HepG2 (cell line): ENCODE data around the gene C12orf56. TPM values are rescaled to one million over a fixed set of nuclear protein-coding genes. Genes with fewer than 3 reads are reported as not detected.
A peak's percentile ranks its signal among the peaks of the same experiment; 100 is the strongest.

Source experiments
- ATAC-seq: fragments of 200-7000 bp; cut with Tn5 transposase; 3 replicates; pipeline ENCODE4 v1.9.1; 2020; ENCODE audit warnings: mild to moderate bottlenecking, moderate library complexity
- BruUV-seq: library from RNA; stranded (reverse); fragments of 400-500 nt; replicated peaks from 2 replicates; lab custom pipeline; 2021; lab: Mats Ljungman, UMichigan
- CTCF ChIA-PET: fragments of 300-600 bp; formaldehyde crosslinking; extraction: SDS; loops from one replicate; lab custom pipeline; 2021; ENCODE audit warnings: low total read pairs, inconsistent platforms, low intra/inter-chr PET ratio; lab: Yijun Ruan, JAX
- POLR2A ChIA-PET: fragments of 350-600 bp; sonication (Branson Sonifier 250); formaldehyde crosslinking; loops from one replicate; lab custom pipeline; 2020; ENCODE audit warnings: antibody characterized with exemption, inconsistent platforms; lab: Yijun Ruan, JAX
- DNase-seq: peaks from one replicate; pipeline ENCODE4 v3.0.0-alpha.2; 2015; ENCODE audit warnings: low spot score
- FAIRE-seq: peaks from 3 replicates; lab custom pipeline; 2011; peaks lifted over from hg19 to GRCh38; lab: Jason Lieb, UNC
- H2AFZ ChIP-seq: one replicate; pipeline ENCODE4 v1.6.1; 2011; ENCODE audit warnings: low read length, inconsistent platforms
- H3K27ac ChIP-seq: fragments of 300-600 bp; 3 replicates; pipeline ENCODE4 v1.8.0; 2011; ENCODE audit warnings: mixed run types, mild to moderate bottlenecking, mixed read lengths, low read length, inconsistent platforms; ENCODE audit not compliant: insufficient read depth; ENCODE audit errors: extremely low read length
- H3K27me3 ChIP-seq, 2 experiments: fragments of 200-600 bp in 1 of 2; 2 replicates in 1 of 2; 3 replicates in 1 of 2; pipeline versions ENCODE4 v1.6.0 to v1.8.0; 2011; ENCODE audit warnings: low read length in 2 of 2, mild to moderate bottlenecking in 2 of 2, moderate library complexity in 2 of 2, inconsistent platforms in 1 of 2; ENCODE audit not compliant: insufficient read depth in 2 of 2, control insufficient read depth in 1 of 2
- H3K36me3 ChIP-seq, 2 experiments: fragments of 200-600 bp in 1 of 2; replicated peaks in 1 of 2; 2 replicates in 1 of 2; 3 replicates in 1 of 2; pipeline versions ENCODE4 v1.5.1 to v1.8.0; 2011; ENCODE audit warnings: low read length in 2 of 2, inconsistent platforms in 1 of 2; ENCODE audit not compliant: insufficient read depth in 2 of 2, control insufficient read depth in 1 of 2
- H3K4me1 ChIP-seq: 2 replicates; pipeline ENCODE4 v1.5.1; 2012; ENCODE audit warnings: low read length, inconsistent platforms; ENCODE audit not compliant: insufficient read depth
- H3K4me2 ChIP-seq: 2 replicates; pipeline ENCODE4 v1.6.0; 2011; ENCODE audit warnings: low read depth, low read length, inconsistent platforms
- H3K4me3 ChIP-seq, 3 experiments: fragments of 200-600 bp in 1 of 3; sonication (generic), shearing (Covaris generic) in 1 of 3; replicated peaks in 1 of 3; 2 replicates each; pipeline ENCODE4 v1.5.1; 2011 to 2016; ENCODE audit warnings: low read length in 3 of 3, inconsistent platforms in 2 of 3, low read depth in 2 of 3, mild to moderate bottlenecking in 2 of 3, control low read depth in 1 of 3, mixed read lengths in 1 of 3; ENCODE audit not compliant: insufficient read depth in 1 of 3
- H3K79me2 ChIP-seq: one replicate; pipeline ENCODE4 v1.6.1; 2011; ENCODE audit warnings: low read length, inconsistent platforms; ENCODE audit not compliant: insufficient read depth
- H3K9ac ChIP-seq: 2 replicates; pipeline ENCODE4 v1.6.0; 2011; ENCODE audit warnings: mild to moderate bottlenecking, low read depth, low read length, inconsistent platforms; ENCODE audit not compliant: insufficient read depth
- H3K9me3 ChIP-seq: 2 replicates; pipeline ENCODE4 v1.5.1; 2012; ENCODE audit warnings: mild to moderate bottlenecking, low read length
- H4K20me1 ChIP-seq: 2 replicates; pipeline ENCODE4 v1.6.0; 2011; ENCODE audit warnings: inconsistent platforms, mild to moderate bottlenecking, low read length, moderate library complexity; ENCODE audit not compliant: insufficient read depth
- CTCF ChIP-seq: sonication (generic); formaldehyde crosslinking; IDR thresholded peaks from 2 replicates; pipeline ENCODE4 v1.5.0; 2020; ENCODE audit warnings: mild to moderate bottlenecking, missing genetic modification reagents, moderate library complexity
- HNRNPK ChIP-seq: fragments of 200-400 bp; formaldehyde crosslinking; IDR thresholded peaks from 2 replicates; pipeline ENCODE4 v1.6.1; 2018; ENCODE audit warnings: low read length, low read depth, moderate library complexity, mild to moderate bottlenecking; ENCODE audit not compliant: poor library complexity, severe bottlenecking
- NONO ChIP-seq, 2 experiments: fragments of 450-650 bp in 1 of 2; sonication (generic) in 1 of 2; formaldehyde crosslinking in 1 of 2; IDR thresholded peaks in 1 of 2; conservative IDR thresholded peaks in 1 of 2; 2 replicates each; pipeline versions ENCODE4 v1.6.1 to v1.8.0; 2017 to 2022; ENCODE audit warnings: mild to moderate bottlenecking in 1 of 2, missing genetic modification reagents in 1 of 2, moderate library complexity in 1 of 2
- PHF21A ChIP-seq: sonication (generic); formaldehyde crosslinking; IDR thresholded peaks from 2 replicates; pipeline ENCODE4 v1.5.0; 2020; ENCODE audit warnings: mild to moderate bottlenecking, missing genetic modification reagents
- POLR2A ChIP-seq, 2 experiments: IDR thresholded peaks; 2 replicates each; pipeline ENCODE4 v1.6.1; 2011; ENCODE audit warnings: low read depth in 2 of 2, low read length in 2 of 2, mild to moderate bottlenecking in 1 of 2, moderate library complexity in 1 of 2; ENCODE audit not compliant: insufficient read depth in 1 of 2
- SAP130 ChIP-seq: IDR thresholded peaks from 2 replicates; pipeline ENCODE4 v1.6.1; 2016; ENCODE audit warnings: low read depth
- SMARCC2 ChIP-seq: fragments of 450-650 bp; IDR thresholded peaks from 2 replicates; pipeline ENCODE4 v1.6.1; 2017; ENCODE audit warnings: antibody characterized with exemption, mild to moderate bottlenecking
- SOX13 ChIP-seq, 3 experiments: fragments of 450-650 bp in 1 of 3; sonication (generic) in 1 of 3; formaldehyde crosslinking in 1 of 3; IDR thresholded peaks in 2 of 3; conservative IDR thresholded peaks in 1 of 3; 2 replicates each; pipeline versions ENCODE4 v1.5.0 to v1.6.1; 2016 to 2020; ENCODE audit warnings: antibody characterized with exemption in 1 of 3, mild to moderate bottlenecking in 1 of 3, missing compliant biosample characterization in 1 of 3, missing genetic modification reagents in 1 of 3, moderate library complexity in 1 of 3
- SOX6 ChIP-seq, 2 experiments: fragments of 450-650 bp in 1 of 2; sonication (generic) in 1 of 2; formaldehyde crosslinking in 1 of 2; IDR thresholded peaks; 2 replicates each; pipeline versions ENCODE4 v1.4.0 to v1.6.1; 2017 to 2020; ENCODE audit warnings: antibody characterized with exemption in 1 of 2, mild to moderate bottlenecking in 1 of 2, missing genetic modification reagents in 1 of 2
- STAG1 ChIP-seq: sonication (generic); formaldehyde crosslinking; IDR thresholded peaks from 2 replicates; pipeline ENCODE4 v1.4.0; 2020; ENCODE audit warnings: missing genetic modification reagents
- TCF12 ChIP-seq, 2 experiments: fragments of 450-650 bp in 1 of 2; sonication (generic) in 1 of 2; formaldehyde crosslinking in 1 of 2; IDR thresholded peaks; 2 replicates each; pipeline versions ENCODE4 v1.6.1 to v1.8.0; 2017 to 2022; ENCODE audit warnings: antibody characterized with exemption in 1 of 2, mild to moderate bottlenecking in 1 of 2, missing genetic modification reagents in 1 of 2, moderate library complexity in 1 of 2
- TRAFD1 ChIP-seq: sonication (generic); formaldehyde crosslinking; IDR thresholded peaks from 2 replicates; pipeline ENCODE4 v1.5.1; 2020; ENCODE audit warnings: missing genetic modification reagents, mild to moderate bottlenecking, borderline replicate concordance
- ZNF597 ChIP-seq: sonication (generic); formaldehyde crosslinking; IDR thresholded peaks from 2 replicates; pipeline ENCODE4 v1.5.0; 2020; ENCODE audit warnings: missing genetic modification reagents
- in situ Hi-C: cut with HindIII; loops from 2 replicates; pipeline ENCODE4 v1.10.0; 2017; ENCODE audit warnings: low pct_unique_long_range_greater_than_20kb; ENCODE audit not compliant: extremely low pct_ligation_motif_present
- intact Hi-C: fragments of 100-400 bp; cut with micrococcal nuclease; formaldehyde crosslinking; loops from one replicate; pipeline ENCODE4 v1.10.0; 2022; ENCODE audit not compliant: unreplicated experiment
- polyA plus RNA-seq, 8 experiments: library from polyadenylated mRNA; depleted of rRNA in 3 of 8; stranded (reverse) in 7 of 8; unstranded in 1 of 8; fragments of >200 nt; fragmentation: Illumina TruSeq in 4 of 8; extraction: Trizol in 4 of 8; gene quantifications; 2 replicates each; pipeline versions ENCODE4 v1.2.1 to v1.2.3, GENCODE V29; 2011 to 2016; ENCODE audit warnings: low read depth in 4 of 8, missing spikeins in 1 of 8, mixed read lengths in 1 of 8; ENCODE audit not compliant: insufficient read depth in 1 of 8
- total RNA-seq, 5 experiments: library from RNA; depleted of rRNA; stranded (reverse); fragments of >200 nt; fragmentation: Illumina TruSeq; extraction: Trizol; gene quantifications; 2 replicates each; pipeline ENCODE4 v1.2.3, GENCODE V29; 2016; ENCODE audit warnings: low read depth in 1 of 5

The C12orf56 gene
- total and polyA plus RNA-seq, 2 of the 13 experiments (the other 11 are each of a cell fraction or from before 2014, with no cell fraction given), result 0.07 TPM; not detected in 1

GRCh38 chr12:64237382-64237781, 153.2 kb downstream of the C12orf56 start (continued):
- TF ChIP-seq TCF12 (IDR thresholded peaks at IDR 0.05) (no peak), TCF12 (CRISPR knock-in tag; IDR thresholded peaks at IDR 0.05) (no peak), ZNF597 (CRISPR knock-in tag) (no peak), SOX13 (IDR thresholded peaks at IDR 0.05) (no peak), SOX13 (CRISPR knock-in tag; conservative IDR thresholded peaks at IDR 0.05 in 1 of 2, IDR thresholded peaks at IDR 0.05 in 1 of 2) (peak in 1 of 2 experiments; percentile 78; a peak in 2 of 4 replicates), SMARCC2 (no peak), HNRNPK (no peak), TRAFD1 (CRISPR knock-in tag) (no peak), SOX6 (IDR thresholded peaks at IDR 0.05) (no peak), SOX6 (CRISPR knock-in tag; IDR thresholded peaks at IDR 0.05) (peak; percentile 61; the same call in 1 of the 2 replicates)

- Histone ChIP-seq H3K27ac (no peak overlapping the region), H3K4me2 (no peak overlapping the region), H3K9ac (no peak overlapping the region), H3K27me3 (peaks cover 0 to 2% of the 10 kb centered on the region in 2 experiments; a peak in 1 of 5 replicates), H3K4me1 (peaks cover 15% of the 10 kb centered on the region), H3K36me3 (no peaks in the 10 kb centered on the region), H3K9me3 (no peaks in the 10 kb centered on the region), H2AFZ (no peak overlapping the region), H4K20me1 (no peaks in the 10 kb centered on the region), H3K4me3 (no peak overlapping the region), H3K79me2 (no peaks in the 10 kb centered on the region)
- FAIRE-seq (no peak), DNase-seq (no peak), ATAC-seq (peak; percentile 85)
- CTCF ChIA-PET, result no interaction called here
- POLR2A ChIA-PET, result interaction anchor here (1.5 kb wide), 1 partner anchor 14 kb away, joined by 6 read pairs; the partner anchor contains the start of gene KICS2
- in situ Hi-C loops, result no loop called here
- TF ChIP-seq CTCF (CRISPR knock-in tag) (peak; percentile 69), STAG1 (CRISPR knock-in tag) (peak; percentile 74), PHF21A (CRISPR knock-in tag) (no peak), SAP130 (CRISPR knock-in tag) (0 out of 2 replicates have a peak, but pooled peaks have one; percentile 7), NONO (IDR thresholded peaks at IDR 0.05) (no peak), NONO (CRISPR knock-in tag; conservative IDR thresholded peaks at IDR 0.05) (no peak), POLR2A (IDR thresholded peaks at IDR 0.05; ENCODE audit: insufficient read depth in 1 of 2, low read depth in 2 of 2, low read length in 2 of 2) (no peak)
- intact Hi-C loops, result loop anchor here (5.0 kb wide), 1 partner anchor 394 kb away; the partner anchor contains the start of gene SRGAP1
- BruUV-seq, result no TSS peak
These were observed 154.0 kb downstream of the C12orf56 start for GRCh38 chr12:64236549-64236948.
